GM21619 (cell line): ENCODE data around the gene WDR27.
"Not testable (repeated sequence)": the region's sequence is repeated elsewhere in the genome, so short reads cannot be mapped to it uniquely, and the experiment has no call there.

Experiments
- ATAC-seq: cut with Tn5 transposase; IDR thresholded peaks from one replicate; pipeline ENCODE4 v1.9.1; 2021; ENCODE audit not compliant: unreplicated experiment

Gene WDR27

DNA sequence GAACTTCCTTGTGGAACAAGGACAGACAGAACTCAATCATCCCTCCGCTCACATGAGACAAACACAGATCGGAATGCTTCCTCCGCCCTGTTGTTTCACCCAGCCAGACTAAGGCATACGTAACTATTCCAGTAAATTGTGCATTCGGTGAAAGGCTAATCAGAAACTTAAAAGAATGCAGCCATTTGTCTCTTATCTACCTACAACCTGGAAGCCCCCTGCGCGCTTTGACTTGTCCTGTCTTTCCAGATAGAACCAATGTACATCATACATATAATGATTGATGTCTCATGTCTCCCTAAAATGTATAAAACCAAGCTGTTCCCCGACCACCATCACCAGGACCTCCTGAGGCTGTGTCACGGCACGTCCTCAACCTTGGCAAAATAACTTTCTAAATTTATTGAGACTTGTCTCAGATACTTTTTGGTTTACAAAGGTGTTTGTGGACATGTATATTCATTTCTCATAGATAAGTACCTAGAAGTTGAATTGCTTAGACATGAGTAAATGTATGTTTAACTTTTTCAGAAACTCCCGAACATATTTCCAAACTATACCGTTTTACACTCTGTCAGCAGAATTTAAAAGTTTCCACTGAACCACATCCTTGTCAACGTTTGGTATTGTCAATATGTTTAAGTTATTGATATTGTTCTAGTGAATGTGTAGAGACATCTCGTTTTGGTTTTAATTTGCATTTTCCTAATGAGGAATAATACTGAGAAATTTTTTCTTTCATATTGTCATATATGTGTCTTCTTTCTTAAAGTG is 250.6 kb downstream of the WDR27 start:
- no peak for ATAC-seq

DNA sequence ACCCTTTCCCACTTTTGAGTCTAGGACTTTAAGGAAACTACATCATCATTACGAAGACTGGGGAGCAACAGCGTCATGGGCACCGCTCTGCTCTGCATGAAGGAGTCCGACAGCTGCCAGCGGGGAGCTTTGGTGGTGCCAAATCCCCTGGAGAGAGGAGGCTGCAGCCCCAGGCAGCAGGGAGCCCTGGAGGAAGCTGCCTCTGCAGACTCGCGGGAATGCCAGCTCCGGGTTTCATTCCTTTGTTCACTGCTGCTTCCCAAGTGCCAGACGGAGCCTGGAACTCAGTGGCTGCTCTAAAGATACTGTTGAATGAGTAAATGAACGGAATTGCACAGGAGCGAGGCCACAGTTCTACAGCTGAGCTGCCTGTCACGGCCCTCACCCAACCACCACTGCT is 251.7 kb downstream of the WDR27 start:
- no peak for ATAC-seq

DNA sequence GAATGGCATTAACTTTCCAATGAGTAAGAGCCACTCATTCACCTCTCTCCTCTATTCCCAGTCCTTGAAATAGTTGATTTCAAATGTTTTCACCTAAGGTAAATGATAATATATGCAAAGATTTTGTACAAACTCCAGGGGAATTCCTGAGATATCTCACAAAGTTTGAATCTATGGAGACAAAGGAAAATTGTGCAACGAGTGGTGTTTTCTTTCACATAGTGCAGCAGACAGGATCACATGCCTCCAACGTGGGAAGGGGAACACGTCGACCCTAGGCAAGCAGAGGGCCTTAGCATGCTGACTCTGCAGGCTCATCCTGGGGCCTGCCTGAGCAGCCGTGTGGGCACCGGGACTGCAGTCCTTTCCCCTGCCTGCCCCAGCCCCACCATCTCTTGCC is 252.6 kb downstream of the WDR27 start:
- no peak for ATAC-seq

DNA sequence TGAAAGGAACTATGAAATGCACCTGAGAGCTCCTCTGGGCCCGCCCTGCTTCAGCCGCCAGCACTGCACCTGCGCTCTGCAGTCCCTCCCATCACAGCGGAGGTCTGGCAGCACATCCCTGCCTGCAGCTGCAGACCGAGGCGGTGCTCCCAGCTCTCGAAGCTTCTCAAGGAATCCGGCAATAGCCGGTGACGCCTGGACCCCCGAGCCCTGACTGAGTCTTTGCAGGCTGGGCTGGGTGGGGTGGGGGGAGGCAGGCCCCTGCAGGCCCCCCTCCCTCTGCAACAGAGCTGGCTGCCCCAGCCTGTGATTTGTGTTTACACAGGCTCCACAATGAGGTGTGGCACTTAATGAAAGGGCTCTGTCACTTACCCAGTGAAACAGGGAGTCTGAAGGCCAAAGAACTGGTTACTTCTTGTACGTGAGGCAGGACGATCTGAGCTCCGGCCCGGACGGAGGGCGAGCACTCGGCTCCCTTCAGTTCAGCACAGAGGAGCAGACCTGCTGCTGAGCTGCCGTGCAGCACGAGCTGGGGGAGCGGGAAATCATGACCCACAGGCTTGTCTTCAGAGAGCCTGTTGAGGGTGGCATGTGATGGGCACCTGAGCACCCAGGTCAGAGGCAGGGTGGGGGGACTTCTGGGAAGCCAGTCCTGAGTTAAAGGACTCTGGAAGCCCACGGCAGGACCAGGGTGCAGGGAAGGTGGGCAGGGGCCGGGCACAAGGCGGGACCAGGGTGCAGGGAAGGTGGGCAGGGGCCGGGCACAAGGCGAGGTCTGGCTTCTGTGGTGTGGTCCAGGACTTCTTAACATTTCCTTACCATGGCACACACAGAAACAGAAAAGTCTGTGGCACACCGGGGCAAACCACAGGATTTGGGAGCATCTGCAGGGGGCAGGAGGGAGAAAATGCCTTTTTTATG is 255.9 kb downstream of the WDR27 start:
- ATAC-seq, result no peak

DNA sequence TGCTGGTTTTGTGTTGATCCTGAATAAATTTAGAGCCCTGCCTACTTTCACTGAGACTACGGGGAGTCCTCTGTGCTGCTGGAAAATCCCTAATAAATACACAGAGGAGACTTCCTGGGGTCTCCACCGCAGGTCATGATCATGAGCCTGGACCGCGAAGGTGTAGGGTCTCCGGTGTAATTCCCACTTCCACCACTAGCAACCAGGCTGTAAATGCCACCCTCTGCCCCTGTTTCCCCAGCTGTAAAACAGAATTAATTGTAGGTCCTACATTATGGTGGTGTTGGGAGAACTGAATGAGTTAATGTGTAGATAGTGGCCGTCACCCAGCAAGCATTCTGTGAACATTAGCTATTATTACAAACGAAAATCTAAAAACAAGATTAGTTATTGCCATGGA is 256.6 kb downstream of the WDR27 start:
- ATAC-seq, result no peak

DNA sequence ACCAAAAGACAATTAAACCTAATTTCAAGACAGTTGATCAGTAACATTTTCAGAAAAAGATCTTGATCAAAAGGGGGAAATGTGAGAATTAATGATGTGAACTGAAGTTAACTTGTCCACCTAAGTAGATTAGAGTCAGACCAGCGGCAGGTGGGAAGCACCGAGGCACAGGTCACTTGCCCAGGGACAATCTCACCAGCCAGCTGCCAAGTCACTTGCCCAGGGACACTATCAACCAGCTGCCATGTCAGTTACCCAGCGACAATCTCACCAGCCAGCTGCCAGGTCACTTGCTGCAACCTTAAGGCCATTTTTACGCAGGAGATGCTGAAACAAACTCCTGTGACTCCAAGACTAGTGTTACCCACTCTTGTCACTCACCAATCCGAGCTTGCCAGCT is 260.5 kb downstream of the WDR27 start:
- ATAC-seq, result no peak

DNA sequence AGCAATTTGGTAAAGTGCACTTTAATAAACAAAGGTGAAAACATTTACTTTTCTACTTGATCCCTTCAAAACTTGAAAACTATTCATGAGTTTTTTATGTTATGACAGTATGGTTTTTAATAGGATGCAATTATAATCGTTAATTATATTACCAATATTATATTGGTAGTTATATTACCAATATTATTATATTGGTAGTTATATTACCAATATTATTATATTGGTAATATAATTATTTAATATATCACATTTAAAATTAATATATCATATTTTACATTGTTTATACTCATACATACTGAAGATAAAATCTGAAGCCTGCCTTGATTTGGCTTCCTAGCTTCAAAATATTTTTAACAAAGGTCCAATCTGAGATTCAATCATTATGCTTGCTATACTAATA is 262.1 kb downstream of the WDR27 start:
- ATAC-seq, result no peak

DNA sequence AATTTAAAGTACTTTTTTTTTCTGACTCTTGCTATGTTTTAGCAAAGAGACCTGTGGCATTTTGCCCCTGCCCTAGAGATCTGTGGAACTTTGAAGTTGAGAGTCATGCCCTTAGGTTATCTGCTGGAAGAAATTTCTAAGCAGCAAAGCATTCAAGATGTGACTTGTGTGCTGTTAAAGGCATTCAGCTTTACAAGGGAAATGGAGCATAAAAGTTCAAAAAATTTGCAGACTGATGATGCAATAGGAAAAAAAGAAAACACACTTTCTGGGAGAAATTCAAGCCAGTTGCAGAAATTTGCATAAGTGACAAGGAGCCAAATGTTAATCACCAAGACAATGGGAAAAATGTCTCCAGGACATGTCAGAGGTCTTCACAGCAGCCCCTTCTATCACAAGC is 267.3 kb downstream of the WDR27 start:
- ATAC-seq, result not testable (repeated sequence)

DNA sequence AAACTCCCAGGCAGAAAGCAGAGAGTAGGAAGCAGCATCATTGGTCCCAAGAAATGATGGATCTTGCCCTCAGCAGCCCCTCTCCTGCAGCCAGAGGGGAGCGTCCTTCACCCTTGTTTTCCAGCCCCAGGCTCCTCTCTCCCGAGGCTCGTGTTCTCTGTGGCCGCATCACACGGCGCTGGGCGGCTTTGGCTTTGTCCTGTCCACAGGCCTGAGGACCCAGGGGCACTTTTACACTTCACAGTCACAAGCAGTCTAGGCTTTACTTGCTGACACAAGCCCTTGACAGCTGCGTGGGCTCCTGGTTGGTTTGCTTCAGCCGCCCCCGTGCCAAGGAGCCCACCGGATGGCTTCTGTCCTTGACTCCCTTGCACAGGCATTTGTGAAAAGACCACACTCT is 272.8 kb downstream of the WDR27 start:
- ATAC-seq, result no peak

DNA sequence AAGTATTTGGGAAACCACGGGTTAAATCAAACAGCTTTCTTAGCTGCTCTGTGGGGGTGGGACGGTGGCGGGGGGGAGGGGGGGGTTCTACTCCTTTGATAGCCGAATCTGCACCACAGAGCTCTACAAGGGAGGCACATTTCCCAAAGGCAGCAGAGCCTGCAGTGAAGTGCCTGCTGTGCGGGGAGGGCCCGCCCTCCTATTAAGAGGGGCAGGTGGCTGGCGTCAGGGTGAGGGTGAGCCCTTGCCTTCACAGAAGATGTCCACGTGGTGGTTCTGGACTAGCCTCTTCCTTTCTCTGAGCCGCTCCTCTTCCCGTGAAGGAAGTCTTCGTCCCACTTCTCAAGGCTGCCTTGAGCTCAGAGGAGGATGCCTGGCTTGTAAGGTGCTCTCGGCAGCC is 273.3 kb downstream of the WDR27 start:
- ATAC-seq, result no peak

DNA sequence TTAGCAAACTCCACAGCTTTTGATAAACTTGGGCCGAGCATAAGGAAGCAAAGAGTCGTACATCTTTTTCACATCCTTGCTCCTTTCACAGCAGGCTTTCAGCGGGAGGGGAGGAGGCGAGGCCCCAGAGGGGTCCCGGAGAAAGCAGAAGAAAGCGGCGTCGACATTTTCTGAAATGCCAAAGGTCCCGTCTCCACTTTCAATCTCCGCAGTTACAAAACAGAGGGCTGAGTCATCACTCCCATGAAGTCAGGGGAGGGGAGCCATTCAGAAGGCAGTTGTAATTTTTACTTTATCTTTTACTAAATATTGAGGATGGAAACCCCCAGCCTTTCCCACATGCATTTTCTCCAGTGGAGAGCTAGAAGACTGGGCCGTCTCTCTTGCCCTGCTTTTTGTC is 274.0 kb downstream of the WDR27 start:
- ATAC-seq, result no peak

DNA sequence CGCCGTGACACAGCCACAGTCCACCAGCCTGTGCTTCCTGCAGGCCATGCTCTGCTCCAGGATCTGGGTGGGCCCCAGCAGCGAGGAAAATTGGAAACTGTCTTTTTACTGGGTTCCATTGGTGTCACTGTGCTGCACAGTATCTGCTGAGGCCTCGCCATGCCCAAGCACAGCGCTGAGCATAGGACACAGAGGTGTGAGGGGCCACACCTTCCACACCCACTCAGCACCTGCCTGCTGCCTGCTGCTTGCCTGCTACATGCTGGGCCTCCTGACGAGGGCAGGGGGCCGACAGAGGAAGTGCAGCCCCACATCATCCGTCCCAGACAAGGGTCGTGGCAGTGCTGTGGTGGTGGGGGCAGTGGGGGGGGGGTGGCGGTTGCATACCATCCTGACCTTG is 275.2 kb downstream of the WDR27 start:
- no peak for ATAC-seq

DNA sequence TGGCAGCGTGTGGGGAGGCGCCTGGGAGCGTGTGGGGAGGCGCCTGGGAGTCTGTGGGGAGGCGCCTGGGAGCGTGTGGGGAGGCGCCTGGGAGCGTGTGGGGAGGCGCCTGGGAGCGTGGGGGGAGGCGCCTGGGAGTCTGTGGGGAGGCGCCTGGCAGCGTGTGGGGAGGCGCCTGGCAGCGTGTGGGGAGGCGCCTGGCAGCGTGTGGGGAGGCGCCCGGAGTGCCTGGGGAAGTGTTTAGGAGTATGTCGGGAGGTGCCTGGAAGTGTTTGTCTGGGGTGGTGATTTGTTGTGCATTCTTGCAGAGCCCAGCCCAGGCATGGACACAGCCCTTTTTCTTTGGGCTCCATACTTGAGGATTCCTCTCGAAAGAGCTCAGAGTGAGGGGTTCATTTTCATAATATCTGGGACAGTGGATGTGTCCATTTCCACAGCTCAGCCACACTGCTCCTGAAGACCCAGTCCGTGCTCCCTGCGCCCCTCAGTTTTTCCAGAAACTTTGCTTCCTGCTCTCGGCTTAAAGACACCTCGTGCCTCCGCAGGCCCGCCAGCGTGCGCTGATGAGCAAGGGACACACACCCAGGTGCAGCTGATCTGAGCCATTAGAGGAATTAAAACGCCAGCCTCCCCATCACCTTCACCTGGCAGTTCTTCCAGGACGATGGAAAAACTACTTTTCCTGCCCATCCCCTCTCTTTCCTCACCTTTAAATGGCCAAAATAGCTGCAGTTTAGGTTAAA is 276.0 kb downstream of the WDR27 start:
- ATAC-seq, result no peak

DNA sequence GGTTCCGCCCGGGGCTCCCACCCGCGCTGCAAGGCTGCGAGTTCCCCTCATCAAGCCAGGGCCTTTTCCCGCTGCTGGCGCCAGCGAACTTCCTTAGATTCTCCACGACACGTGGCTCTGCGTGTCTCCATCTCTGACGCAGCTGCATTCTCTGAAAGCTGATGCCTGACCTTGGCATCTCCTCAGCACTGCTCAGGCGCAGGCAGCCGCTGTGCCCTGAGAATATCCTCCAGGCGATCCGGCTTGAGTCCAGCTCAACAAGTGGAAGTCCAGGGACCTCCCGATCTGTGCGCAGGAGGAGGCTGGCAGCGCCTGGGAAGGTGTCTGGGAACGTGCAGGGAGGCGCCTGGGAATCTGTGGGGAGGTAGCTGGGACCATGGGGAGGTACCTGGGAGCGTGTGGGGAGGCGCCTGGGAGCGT is 277.0 kb downstream of the WDR27 start:
- ATAC-seq, result no peak

DNA sequence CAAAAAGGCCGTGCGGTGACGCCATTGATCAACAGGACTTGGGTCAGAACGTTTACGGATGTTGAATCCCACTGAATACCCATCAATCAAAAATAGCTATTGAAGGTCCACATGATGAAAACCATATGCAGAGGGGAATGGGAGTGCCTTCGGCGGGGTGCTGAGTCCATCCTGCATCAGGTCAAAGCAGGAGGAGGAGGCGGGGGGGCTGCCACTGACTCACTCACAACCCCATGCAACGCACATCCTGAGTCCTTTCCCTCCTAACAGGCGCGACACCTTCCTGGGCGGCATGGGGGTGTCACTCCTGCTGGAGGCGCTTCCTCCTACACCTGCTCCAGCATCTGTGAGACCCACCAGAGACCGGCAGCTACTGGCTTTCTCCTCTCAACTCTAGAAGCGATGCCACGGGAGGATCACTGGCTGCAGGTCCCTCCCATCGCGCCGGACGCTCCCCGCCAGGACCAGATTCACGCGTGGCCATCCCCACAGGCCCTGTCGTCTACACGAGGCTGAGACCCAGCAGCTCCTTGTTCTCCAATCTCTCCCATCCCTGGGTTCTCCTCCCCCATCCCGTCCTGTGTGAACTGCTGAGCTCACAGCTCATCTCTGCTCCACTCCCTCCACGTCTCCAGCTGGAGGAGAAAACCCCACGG is 277.6 kb downstream of the WDR27 start:
- no peak for ATAC-seq

DNA sequence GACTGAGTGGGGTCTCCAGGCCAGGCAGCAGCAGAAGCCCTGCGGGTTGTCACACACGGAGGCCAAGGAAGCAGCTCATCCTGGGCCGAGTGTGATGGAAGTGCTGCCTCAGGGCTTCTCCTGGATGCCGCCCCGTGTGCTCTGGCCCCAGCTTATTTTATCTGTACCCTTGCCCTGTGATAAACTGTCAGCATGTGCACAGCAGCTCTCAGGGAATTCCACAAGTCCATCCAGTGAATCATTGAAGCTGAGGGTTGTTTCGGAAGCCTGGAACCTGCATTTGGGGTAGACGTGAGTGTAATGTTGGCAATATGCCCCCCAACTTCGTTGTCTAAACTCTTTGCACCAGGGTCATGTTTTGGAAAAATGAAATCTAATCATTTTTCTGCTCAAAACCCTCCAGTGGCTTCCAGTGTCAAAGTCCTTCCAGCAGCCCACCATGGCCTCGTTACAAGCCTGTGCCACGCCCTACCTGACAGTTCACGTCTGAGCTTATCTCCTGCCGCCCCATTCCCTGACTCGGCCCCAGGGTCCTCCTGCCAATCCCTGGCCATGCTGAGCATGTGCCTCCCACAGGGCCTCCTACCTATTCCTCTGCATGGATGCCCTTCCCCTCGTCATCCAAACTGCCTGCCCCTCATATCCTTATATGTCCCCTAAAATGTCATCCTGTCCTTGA is 280.1 kb downstream of the WDR27 start:
- ATAC-seq, result no peak

DNA sequence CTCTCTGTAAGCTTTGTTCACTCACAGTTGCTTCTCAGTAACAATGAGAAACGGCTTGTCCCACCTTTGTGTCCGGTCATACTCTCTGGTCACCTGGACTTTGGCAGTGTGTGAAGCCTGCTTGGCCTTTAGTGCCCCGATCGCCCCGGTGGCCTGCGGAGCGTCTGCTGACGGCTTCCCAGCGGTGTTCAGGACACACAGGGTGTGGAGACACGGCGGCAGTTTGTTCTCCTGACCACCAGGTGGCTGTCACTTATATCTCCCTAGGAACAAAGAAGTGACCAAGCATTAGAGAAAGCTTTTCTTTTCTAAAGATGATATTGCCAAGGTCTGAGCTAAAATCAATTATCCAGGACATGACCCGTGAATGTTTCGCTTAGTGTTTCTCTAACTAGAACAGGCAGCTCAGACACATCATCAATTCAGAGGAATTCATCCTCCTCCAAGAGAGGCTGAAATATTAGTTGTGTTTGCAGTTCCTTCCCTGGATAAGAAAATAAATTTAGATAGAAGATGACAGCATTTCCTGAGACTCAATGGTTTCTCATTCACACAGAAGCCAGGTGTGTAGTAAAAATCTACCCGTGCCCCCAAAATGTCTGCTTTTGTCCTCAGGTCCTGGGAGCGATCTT is 280.8 kb downstream of the WDR27 start:
- no peak for ATAC-seq

DNA sequence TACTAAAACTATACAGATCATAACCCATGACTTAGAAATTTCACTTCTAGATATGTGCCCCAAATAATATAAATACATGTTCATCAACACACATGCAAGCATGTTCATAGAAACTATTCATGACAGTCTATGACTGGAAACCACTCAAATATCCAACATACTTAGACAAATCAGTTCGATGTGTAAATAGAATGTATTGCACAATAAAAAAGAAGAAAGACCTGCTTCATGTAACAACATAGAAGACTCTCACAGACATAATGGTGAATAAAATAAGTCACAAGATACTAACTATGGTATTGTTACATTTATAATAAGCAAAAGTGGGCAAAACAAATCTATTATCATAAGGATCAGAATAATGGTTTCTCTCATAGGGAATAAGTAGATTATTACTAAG is 284.7 kb downstream of the WDR27 start:
- ATAC-seq, result no peak

DNA sequence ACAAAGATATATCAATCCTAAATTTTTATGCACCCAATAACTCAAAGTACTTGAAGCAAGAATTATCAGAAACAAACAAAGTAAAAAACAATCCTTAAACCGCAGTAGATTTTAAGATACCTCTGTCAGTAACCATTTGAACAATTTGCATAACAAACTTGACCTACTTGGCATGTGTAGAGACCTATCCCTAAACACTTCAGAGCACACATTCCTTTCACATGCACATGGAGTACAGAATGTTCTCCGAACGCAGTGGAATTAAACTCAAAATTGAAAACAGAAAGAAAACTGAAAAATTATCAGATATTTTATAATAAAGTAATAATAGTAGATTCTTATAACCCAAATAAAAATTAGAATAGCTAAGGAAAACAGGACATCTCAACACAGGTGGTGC is 285.6 kb downstream of the WDR27 start:
- no peak for ATAC-seq

DNA sequence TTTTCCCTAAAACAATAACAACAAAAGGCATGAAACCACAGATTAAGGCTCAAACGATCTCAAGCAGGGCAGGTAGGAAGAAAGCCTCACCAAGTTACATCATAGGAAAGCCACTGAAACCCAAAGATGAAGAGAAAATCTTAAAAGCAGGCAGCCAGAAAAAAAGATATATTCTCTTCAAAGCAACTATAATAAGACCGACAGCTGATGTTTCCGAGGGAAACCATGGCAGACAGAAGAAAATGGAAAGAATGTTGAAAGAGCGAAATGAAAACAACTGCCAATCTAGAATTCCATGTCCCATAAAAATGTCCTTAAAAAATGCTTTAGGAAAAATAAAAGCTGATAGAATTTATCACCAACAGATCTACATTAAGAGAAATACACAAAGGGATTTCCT is 286.6 kb downstream of the WDR27 start:
- no peak for ATAC-seq
